ENCODE results near the gene PDCD5.

- TF ChIP-seq CTCF (IDR thresholded peaks at IDR 0.05; ENCODE audit: insufficient read depth, low read length) (no peak), POLR2AphosphoS5 (IDR thresholded peaks at IDR 0.05; ENCODE audit: low read depth) (no peak)
Observed at GRCh38 chr19:32542477-32543108, 38.4 kb upstream of the PDCD5 start.

Measured in HL-60 (cell line).